Midbrain (tissue), 1 donor: Measurements from ENCODE around the gene DCLK1.

Experiments
- DNase-seq: peaks from one replicate; lab custom pipeline; 2025; lab: John Stamatoyannopoulos, UW

The DCLK1 gene

GRCh38 chr13:35760735-35761281 lies 370.4 kb downstream of the DCLK1 start:
- no peak for DNase-seq

GRCh38 chr13:35747594-35747993 lies 383.6 kb downstream of the DCLK1 start:
- DNase-seq, result no peak

GRCh38 chr13:35744566-35745178 lies 386.5 kb downstream of the DCLK1 start:
- no peak for DNase-seq

GRCh38 chr13:35744144-35744543 lies 387.0 kb downstream of the DCLK1 start:
- DNase-seq, result no peak

GRCh38 chr13:35743165-35743564 lies 388.0 kb downstream of the DCLK1 start:
- no peak for DNase-seq

GRCh38 chr13:35741657-35742056 lies 389.5 kb downstream of the DCLK1 start:
- no peak for DNase-seq

GRCh38 chr13:35736876-35737275 lies 394.3 kb downstream of the DCLK1 start:
- no peak for DNase-seq

- no peak for DNase-seq
Measured at GRCh38 chr13:35733827-35734226, 397.4 kb downstream of the DCLK1 start.

- no peak for DNase-seq
Measured at GRCh38 chr13:35732565-35732964, 398.6 kb downstream of the DCLK1 start.

GRCh38 chr13:35731471-35731870 lies 399.7 kb downstream of the DCLK1 start:
- no peak for DNase-seq

- DNase-seq, result no peak
Measured at GRCh38 chr13:35729926-35730627, 401.1 kb downstream of the DCLK1 start.

GRCh38 chr13:35727881-35728280 lies 403.3 kb downstream of the DCLK1 start:
- DNase-seq, result no peak

- DNase-seq, result no peak
Measured at GRCh38 chr13:35724446-35724845, 406.7 kb downstream of the DCLK1 start.

GRCh38 chr13:35723821-35724220 lies 407.4 kb downstream of the DCLK1 start:
- no peak for DNase-seq

GRCh38 chr13:35723053-35723461 lies 408.1 kb downstream of the DCLK1 start:
- no peak for DNase-seq

GRCh38 chr13:35722458-35723052 lies 408.6 kb downstream of the DCLK1 start:
- DNase-seq, result no peak

- peak; percentile 58 for DNase-seq
Measured at GRCh38 chr13:35720690-35721554, 410.3 kb downstream of the DCLK1 start.

- DNase-seq, result no peak
Measured at GRCh38 chr13:35720290-35720689, 410.9 kb downstream of the DCLK1 start.
